GM21526 (cell line): Measurements from ENCODE around the gene CSTF2.
"Not testable (repeated sequence)": the region's sequence is repeated elsewhere in the genome, so short reads cannot be mapped to it uniquely, and the experiment has no call there.

Experiments
- ATAC-seq: cut with Tn5 transposase; IDR thresholded peaks from one replicate; pipeline ENCODE4 v1.9.1; 2021; ENCODE audit warnings: moderate library complexity; ENCODE audit not compliant: unreplicated experiment, low FRiP score

Gene CSTF2, protein sequence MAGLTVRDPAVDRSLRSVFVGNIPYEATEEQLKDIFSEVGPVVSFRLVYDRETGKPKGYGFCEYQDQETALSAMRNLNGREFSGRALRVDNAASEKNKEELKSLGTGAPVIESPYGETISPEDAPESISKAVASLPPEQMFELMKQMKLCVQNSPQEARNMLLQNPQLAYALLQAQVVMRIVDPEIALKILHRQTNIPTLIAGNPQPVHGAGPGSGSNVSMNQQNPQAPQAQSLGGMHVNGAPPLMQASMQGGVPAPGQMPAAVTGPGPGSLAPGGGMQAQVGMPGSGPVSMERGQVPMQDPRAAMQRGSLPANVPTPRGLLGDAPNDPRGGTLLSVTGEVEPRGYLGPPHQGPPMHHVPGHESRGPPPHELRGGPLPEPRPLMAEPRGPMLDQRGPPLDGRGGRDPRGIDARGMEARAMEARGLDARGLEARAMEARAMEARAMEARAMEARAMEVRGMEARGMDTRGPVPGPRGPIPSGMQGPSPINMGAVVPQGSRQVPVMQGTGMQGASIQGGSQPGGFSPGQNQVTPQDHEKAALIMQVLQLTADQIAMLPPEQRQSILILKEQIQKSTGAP

GRCh38 chrX:100819837-100820666 is at the start of gene CSTF2:
CSTF2 (plus strand) TSS chrX:100820391; CDS start chrX:100820417, 26 bp downstream.
- ATAC-seq, result peak; percentile 97

GRCh38 chrX:100796371-100796770 is 23.8 kb upstream of the CSTF2 start:
- not testable (repeated sequence) for ATAC-seq

GRCh38 chrX:100797359-100797758 is 22.8 kb upstream of the CSTF2 start:
- ATAC-seq, result no peak

DNA sequence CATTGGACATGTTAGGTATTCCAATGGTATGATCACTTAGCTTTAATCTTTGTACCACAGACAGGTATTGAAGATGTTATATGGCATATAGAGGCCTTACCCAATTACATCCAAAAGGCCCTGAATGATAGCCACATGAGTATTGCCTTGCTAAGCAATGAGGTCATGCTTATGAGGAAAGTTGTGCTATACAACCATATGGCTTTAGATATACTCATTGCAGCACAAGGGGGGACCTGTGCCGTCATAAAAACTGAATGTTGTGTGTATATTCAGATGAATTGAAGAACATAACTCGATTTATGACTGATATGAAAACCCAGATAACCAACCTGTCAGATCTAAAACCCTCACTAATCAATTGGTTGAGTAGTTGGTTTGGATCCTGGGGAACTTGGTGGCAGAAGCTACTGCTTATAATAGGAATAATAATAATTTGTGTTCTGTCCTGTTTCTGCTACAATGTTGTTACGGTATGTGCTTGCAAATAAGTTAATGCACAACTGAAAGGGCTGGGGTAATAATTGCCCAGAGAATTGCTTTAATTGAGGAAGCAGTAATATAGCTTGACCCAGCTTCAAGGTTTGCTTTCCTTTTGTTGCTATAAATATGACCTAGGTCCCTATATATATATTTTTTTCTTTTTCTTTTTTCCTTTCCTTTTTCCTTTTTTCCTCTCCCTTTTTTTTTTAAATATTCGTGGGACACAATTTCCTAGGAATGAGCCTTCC is 21.5 kb upstream of the CSTF2 start:
- ATAC-seq, result no peak

DNA sequence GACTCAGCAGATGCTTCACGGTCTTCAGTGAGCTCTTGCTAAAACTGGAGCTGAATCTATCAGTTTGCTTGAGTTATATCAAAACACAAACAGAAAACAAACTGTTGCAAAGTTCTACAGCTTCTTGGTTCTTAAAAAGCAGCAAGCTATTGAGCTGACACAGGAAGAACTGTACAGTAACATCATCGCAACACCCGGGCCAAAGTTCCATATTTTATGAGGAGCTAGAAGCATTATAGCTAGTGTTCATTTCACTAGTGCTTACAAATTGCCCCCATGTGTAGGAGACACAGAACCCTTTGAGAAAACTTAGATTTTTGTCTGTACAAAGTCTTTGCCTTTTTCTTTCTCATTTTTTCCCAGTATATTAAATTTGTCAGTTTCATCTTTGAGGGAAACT is 17.3 kb upstream of the CSTF2 start:
- ATAC-seq, result no peak

GRCh38 chrX:100804780-100805179 is 15.4 kb upstream of the CSTF2 start:
- ATAC-seq, result no peak

DNA sequence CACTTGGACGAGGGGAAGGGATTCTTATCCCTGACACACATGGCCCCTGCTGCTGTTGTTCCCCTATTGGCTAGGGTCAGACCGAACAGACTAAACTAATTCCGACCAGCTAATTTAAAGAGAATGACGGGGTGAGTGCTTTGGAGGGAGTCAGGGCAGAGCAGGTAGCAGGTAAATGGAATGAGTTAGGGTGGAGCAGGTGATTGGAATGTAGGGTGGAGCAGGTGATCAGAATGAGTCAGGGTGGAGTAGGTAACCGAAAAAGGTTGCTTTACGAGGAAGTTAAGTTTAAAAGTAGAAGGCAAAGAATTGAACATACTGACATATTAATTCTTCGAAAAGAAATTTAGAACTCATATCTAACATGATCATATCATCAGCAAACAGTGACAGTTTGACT is 11.9 kb upstream of the CSTF2 start:
- not testable (repeated sequence) for ATAC-seq

GRCh38 chrX:100812216-100813158 is 7.7 kb upstream of the CSTF2 start:
- ATAC-seq, result no peak

DNA sequence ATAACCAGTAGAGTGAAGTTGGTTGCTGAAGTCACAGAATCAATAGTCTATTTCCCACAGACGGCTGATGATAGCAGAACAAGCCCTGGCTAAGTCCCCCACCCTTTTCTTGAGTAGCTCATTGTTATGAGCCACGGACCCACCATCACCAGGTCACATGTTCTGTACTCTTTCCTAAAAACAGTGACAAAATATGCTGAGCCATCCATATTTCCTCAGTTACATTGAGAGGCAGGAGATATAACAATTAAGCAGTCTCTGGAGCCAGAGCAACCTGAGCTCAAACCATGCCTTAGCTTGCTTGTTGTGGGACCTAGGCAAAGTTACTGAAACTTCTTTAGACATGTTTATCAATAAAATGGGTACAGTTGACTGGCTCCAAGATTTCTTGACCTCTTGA is 2.9 kb upstream of the CSTF2 start:
- no peak for ATAC-seq

- no peak for ATAC-seq
Measured at GRCh38 chrX:100819534-100819836, 706 bp upstream of the CSTF2 start.

DNA sequence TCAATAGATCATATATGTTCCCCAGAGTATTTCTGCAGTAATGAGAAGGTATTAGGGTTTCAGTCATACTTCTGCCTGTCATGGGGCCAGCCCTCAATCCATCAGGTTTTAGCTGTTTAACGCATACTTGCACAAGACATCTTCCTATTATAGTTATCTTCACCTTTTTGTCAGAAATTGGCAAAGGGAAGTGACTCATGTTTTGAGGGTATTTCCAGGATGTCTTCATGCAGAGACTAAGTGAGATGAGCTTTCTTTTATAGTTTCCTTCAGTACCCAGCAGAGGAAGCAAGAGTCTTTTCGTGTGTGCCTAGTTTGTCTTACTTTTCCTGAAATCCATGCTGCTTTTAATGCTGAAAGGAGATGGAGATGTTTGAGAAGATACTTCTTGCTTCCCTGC is 9.5 kb downstream of the CSTF2 start:
- ATAC-seq, result peak; percentile 76

DNA sequence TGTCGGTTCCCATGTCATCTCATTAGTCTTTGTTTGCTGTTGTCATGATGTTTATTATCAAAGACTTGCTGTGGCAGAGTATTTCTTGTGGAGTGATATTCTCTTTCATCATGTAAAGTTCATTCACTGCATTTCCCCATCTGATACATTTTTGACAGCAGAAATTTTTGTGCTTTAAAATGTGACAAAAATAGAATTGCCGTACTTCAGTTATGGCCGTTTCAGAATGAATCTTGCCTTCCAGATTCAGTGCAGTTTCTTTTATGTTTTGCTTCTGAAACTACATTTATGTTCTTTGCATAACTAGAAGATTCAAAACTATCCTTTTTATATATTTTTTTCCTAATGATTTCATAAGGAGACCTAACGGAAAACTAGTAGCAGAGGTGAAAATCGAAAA is 10.0 kb downstream of the CSTF2 start:
- peak; percentile 14 for ATAC-seq

DNA sequence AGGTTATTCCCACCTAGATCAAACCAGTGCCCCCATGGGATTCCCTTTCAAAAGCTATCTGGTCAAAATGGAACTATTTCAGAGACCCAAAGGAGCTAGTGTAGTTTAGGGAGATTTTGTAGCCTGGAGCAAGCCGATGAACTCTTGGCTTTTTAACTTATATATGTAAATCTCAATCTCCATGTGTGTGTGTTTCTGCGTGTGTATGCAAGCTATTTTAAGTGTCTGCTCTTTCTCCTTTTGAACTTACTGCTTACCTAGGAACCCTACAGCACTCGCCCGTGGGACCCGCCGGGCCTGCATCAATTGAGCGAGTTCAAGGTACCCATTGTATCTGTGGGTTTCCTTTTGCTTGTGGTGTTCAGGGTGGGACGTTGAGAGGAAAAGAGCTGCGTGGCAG is 10.4 kb downstream of the CSTF2 start:
- peak; percentile 25 for ATAC-seq

GRCh38 chrX:100831219-100831946 is 11.2 kb downstream of the CSTF2 start:
- no peak for ATAC-seq

- ATAC-seq, result no peak
Measured at GRCh38 chrX:100850317-100850716, 30.1 kb downstream of the CSTF2 start.

DNA sequence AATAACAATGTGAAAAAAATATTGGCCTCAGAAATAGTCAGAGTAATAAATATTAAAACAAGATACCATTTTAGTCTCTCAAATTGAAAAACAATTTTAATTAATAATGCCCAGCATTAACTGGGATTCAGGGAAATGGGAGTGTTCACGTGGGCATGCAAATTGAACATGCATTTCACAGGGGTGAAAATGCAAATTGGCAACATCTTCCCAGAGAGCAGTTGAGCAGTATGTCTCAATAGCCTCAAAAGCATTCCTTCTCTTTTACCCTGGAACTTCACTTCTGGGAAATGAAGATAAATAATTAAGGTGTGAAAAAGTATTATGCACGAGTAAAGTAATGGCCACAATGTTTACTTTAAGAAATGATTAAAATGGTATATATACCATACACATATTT is 32.6 kb downstream of the CSTF2 start:
- ATAC-seq, result no peak

DNA sequence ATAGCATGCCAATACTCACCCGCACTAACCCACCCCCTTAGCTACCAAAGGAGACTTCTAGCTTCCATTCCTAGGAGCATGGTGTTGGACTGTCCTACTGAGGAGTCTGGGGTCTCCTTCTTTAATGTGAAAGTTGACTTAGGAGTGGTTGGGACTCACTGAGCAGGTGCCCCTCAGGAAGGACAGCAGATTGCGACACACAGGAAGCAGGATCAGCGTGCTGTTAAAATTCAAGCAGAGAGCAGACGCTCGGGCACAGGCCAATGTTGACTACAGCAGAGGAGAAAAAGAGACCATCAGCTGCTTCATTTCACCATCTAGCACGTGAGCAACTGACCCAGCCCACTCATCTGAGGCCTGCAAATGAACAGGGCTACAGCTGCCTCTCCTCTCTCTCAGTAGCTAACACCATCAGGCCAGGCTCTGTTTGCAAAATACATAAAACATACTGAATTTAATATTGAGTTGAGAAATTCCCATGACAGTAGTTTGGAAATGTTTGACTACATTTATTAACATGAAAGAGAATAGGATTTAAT is 43.2 kb downstream of the CSTF2 start:
- no peak for ATAC-seq

GRCh38 chrX:100864657-100865391 is 44.6 kb downstream of the CSTF2 start:
- ATAC-seq, result no peak
